Ishikawa (cell line): ENCODE data around the gene LRRC42.

Source experiments
- CEBPB ChIP-seq: IDR thresholded peaks from 2 replicates; pipeline ENCODE4 v1.6.1; 2012
- CREB1 ChIP-seq: IDR thresholded peaks from 2 replicates; pipeline ENCODE4 v1.6.1; 2012; ENCODE audit warnings: low read depth
- EGR1 ChIP-seq: IDR thresholded peaks from 2 replicates; pipeline ENCODE4 v1.6.1; 2012
- EP300 ChIP-seq: IDR thresholded peaks from 2 replicates; pipeline ENCODE4 v1.6.1; 2012; ENCODE audit warnings: borderline replicate concordance
- FOXM1 ChIP-seq: IDR thresholded peaks from 2 replicates; pipeline ENCODE4 v1.6.1; 2012; ENCODE audit warnings: low read depth, borderline replicate concordance
- MAX ChIP-seq: IDR thresholded peaks from 2 replicates; pipeline ENCODE4 v1.6.1; 2012
- NFIC ChIP-seq: IDR thresholded peaks from 2 replicates; pipeline ENCODE4 v1.6.1; 2012
- RAD21 ChIP-seq: IDR thresholded peaks from 2 replicates; pipeline ENCODE4 v1.6.1; 2012; ENCODE audit warnings: low read depth
- REST ChIP-seq: IDR thresholded peaks from 2 replicates; pipeline ENCODE4 v1.6.1; 2012; ENCODE audit warnings: low read depth, mild to moderate bottlenecking
- TAF1 ChIP-seq: IDR thresholded peaks from 2 replicates; pipeline ENCODE4 v1.6.1; 2012; ENCODE audit warnings: low read depth, mild to moderate bottlenecking
- TCF12 ChIP-seq: IDR thresholded peaks from 2 replicates; pipeline ENCODE4 v1.6.1; 2012; ENCODE audit warnings: low read depth
- TEAD4 ChIP-seq: IDR thresholded peaks from 2 replicates; pipeline ENCODE4 v1.6.1; 2012
- USF1 ChIP-seq: IDR thresholded peaks from 2 replicates; pipeline ENCODE4 v1.6.1; 2012
- YY1 ChIP-seq: IDR thresholded peaks from 2 replicates; pipeline ENCODE4 v1.6.1; 2012; ENCODE audit warnings: low read depth
- ZBTB7A ChIP-seq: IDR thresholded peaks from 2 replicates; pipeline ENCODE4 v1.6.1; 2012; ENCODE audit warnings: low read depth

Gene LRRC42

GRCh38 chr1:53911442-53911841 is 34.7 kb upstream of the LRRC42 start:
- TF ChIP-seq TCF12 (no peak), USF1 (no peak)

- TF ChIP-seq FOXM1 (no peak), RAD21 (no peak)
Measured at GRCh38 chr1:53913352-53914033, 32.7 kb upstream of the LRRC42 start.

- TF ChIP-seq USF1 = peak; percentile 82
- TF ChIP-seq FOXM1 = no peak
Measured at GRCh38 chr1:53918343-53918742, 27.8 kb upstream of the LRRC42 start.

GRCh38 chr1:53919675-53920066 is 26.5 kb upstream of the LRRC42 start:
- TF ChIP-seq CREB1 (no peak), YY1 (no peak), ZBTB7A (no peak), TAF1 (no peak), NFIC (no peak), REST (no peak), USF1 (no peak), MAX (no peak), TCF12 (no peak), EP300 (no peak), EGR1 (no peak), TEAD4 (no peak), RAD21 (no peak), FOXM1 (no peak), CEBPB (no peak)

GRCh38 chr1:53927376-53927881 is 18.7 kb upstream of the LRRC42 start:
- TF ChIP-seq TAF1 = no peak
- TF ChIP-seq USF1 = no peak
- no peak for TF ChIP-seq EGR1
- TF ChIP-seq FOXM1 = no peak
- no peak for TF ChIP-seq RAD21
- no peak for TF ChIP-seq YY1
- TF ChIP-seq MAX = no peak
- no peak for TF ChIP-seq TEAD4
- no peak for TF ChIP-seq REST
- TF ChIP-seq TCF12 = no peak
- no peak for TF ChIP-seq NFIC
- no peak for TF ChIP-seq CREB1
- TF ChIP-seq CEBPB = no peak
- no peak for TF ChIP-seq EP300
- TF ChIP-seq ZBTB7A = no peak
